GM18907 (cell line): ENCODE results near the gene ACP3.
"Not testable (repeated sequence)": the region's sequence is repeated elsewhere in the genome, so short reads cannot be mapped to it uniquely, and the experiment has no call there.

Experiments used
- ATAC-seq: cut with Tn5 transposase; IDR thresholded peaks from one replicate; pipeline ENCODE4 v1.9.1; 2021; ENCODE audit warnings: mild to moderate bottlenecking, moderate library complexity; ENCODE audit not compliant: unreplicated experiment

The ACP3 gene, protein sequence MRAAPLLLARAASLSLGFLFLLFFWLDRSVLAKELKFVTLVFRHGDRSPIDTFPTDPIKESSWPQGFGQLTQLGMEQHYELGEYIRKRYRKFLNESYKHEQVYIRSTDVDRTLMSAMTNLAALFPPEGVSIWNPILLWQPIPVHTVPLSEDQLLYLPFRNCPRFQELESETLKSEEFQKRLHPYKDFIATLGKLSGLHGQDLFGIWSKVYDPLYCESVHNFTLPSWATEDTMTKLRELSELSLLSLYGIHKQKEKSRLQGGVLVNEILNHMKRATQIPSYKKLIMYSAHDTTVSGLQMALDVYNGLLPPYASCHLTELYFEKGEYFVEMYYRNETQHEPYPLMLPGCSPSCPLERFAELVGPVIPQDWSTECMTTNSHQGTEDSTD

DNA sequence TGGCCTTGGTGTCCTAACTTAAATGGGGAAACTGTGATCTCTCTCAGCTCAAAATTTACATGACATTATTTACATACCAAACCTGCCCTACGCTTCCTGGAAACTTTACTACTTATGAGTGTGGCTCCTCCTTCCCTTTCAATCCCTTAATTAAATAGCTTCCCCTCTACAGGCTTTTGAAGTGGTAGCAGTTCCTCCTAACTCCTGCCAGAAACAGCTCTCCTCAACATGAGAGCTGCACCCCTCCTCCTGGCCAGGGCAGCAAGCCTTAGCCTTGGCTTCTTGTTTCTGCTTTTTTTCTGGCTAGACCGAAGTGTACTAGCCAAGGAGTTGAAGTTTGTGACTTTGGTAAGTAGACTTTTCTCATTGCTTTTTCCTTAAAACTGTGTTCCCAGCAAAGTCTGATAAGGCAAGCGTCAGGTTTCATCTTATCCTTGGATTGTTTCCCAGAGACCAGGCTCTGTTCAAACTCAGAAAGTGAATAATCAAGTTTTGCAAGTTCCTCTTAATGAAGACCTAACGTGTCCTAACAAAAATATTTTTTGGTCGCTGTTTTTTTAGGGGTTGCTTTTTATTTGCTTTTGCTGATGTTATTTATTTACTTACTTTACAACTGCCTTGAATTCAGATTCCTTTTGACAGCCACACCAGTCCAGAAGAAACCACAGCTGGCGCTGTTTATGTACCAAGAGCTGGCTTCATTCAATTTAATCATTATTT, at the start of gene ACP3:
ACP3 (plus strand) TSS at position 179 of the 720 bp plus-strand sequence; CDS start at position 229, 50 bp downstream.
- no peak for ATAC-seq

DNA sequence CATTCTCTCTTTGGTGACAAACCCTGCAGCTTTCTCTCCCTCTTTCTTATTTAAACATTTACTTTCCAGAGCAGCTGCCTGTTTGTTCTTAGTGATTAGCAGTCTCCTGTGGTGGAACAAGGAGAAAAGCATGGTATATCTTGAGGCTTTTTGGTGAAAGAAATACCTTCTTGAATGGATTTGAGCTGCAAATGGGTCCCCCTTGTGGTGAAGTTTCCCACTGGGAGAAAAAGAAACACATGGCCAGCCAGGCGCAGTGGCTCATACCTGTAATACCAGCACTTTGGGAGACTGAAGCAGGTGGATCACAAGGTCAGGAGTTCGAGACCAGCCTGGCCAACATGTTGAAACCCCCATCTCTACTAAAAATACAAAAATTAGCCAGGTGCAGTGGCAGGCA, 48.3 kb upstream of the ACP3 start:
- ATAC-seq: no peak

DNA sequence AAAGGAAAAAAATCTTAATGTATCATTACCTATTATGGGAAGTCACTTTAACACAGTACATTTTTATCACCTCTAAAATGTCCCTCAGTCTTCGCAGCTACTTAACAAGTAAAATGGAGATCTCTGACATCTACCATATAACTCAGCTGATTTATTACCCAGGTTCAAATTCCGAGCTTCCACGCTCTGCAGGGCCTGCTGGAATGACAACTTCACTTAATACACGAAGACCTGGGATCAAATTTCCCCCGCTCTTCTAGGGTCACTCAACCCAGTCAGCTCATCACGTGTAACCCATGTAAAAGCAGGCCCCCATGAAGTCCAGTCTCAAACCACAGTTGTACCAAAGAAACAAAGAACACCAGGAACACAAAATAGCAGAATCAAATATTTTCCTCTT, 44.2 kb upstream of the ACP3 start:
- ATAC-seq: no peak

DNA sequence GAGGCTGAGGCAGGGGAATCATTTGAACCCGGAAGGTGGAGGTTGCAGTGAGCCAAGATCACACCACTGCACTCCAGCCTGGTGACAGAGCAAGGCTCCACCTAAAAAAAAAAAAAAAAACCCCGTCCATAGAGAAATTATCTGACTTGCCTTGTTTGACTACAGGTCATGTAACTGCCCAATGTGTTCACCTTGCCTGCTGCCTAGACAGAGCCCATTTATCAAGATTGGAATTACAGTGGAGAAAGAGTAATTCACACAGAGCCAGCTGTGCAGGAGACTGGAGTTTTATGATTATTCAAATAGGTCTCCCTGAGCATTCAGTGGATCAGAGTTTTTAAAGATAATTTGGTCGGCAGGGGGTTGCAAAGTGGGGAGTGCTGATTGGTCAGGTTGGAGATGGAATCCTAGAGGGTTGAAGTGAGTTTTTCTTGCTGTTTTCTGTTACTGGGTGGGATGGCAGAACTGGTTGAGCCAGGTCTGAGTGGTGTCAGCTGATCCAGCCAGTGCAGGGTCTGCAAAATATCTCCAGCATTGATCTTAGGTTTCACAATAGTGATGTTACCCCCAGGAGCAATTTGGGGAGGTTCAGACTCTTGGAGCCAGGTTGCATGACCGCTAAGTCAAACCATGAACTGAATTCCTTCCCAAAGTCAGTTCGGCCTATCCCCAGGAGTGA, 40.8 kb upstream of the ACP3 start:
- no peak for ATAC-seq

DNA sequence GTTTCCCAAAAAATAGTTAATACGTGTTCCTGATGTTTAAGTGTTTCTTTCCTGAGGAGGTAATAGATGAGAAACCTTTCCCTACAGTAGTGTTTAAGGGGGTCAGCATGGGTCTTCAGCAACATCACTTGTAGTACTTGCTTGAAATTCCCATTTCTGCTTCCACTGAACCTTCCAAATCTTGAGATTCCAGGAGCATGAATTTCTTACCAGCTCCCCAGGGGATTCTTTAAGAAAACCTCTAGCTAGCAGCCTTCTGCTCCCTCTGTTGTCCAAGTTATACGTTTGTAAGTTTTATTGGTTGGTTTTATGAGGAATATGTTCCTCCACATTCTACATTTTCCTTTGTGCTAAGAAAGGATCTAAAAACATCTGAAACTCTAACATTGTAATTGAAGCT, 38.2 kb upstream of the ACP3 start:
- ATAC-seq: no peak

DNA sequence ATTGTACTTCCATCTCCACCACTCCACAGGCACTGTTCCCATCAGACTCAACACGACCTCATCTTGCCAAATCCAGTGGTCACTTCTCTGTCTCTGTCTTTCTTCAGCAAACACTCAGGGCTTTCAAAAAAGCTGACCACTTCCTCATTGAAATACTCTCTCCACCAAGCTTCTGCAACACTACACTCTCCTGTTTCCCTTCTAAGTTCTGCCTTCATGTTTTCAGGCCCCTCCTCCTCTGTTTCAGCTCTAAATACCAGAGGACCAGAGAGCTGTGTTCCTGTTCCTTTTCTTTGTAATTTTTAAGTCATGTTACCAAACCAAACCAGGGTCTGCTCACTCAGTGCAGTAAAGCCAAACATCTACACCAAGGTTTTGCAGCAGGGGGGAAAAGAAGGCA, 33.8 kb upstream of the ACP3 start:
- ATAC-seq: peak; percentile 91

DNA sequence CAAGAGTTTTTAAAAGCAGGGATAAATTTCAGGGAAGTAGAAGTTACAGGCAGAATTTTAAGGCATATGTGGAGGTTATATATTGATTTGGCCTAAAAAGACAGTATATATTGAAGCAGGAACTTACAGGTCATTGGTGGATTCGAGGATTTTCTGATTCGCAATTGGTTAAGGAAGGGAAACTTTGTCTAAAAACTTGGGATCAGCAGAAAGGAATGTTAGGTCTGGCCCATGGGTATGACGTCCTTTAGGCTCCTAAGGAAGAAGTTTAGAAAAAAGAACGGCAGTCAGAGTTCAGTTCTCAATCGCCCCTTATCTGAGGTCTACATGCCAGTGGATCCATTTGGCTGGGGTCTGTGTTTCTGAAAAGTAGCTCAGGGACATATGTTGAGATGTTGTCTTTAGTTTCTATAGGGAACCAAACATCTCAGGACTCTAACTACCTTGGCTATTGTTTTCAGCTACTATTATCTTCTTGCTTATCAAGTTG, 33.2 kb upstream of the ACP3 start:
- ATAC-seq: no peak

DNA sequence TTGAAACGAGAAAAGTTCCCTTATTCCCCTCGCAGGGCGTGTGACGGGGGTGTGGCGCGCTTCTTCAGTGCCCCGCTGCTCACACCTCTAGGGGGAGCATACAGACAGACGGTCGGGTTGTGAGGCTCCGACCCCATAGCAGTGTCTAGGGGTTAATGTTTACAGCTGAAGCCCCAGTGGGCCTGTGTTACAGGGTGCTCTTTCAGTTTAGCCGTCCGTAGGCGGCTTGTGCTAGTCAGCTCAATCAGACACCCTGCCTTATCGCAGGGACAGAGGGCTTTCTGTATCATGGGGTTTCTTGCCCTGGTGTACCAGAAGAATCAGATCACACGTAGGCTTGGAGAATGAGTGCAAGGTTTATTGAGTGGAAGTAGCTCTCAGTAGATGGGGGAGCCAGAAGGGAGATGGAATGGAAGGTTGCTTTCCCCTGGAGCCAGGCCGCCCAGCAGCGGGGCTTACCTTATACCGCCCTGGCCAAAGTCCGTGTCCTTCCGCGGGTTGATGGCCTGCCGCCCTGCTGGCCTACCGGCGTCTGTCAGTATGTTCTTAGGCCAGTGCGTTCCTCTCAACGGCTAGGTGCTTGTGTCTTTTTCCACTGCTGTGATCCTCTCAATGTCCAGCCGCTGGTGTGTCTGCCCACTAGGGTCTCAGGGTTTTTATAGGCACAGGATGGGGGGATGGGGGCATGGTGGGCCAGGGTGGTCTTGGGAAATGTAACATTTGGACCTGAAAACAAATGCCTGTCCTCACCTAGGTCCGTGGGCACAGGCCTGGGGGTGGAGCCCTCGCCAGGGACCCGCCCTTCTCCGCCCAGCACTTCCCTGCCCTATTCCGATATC, 32.2 kb upstream of the ACP3 start:
- no peak for ATAC-seq

DNA sequence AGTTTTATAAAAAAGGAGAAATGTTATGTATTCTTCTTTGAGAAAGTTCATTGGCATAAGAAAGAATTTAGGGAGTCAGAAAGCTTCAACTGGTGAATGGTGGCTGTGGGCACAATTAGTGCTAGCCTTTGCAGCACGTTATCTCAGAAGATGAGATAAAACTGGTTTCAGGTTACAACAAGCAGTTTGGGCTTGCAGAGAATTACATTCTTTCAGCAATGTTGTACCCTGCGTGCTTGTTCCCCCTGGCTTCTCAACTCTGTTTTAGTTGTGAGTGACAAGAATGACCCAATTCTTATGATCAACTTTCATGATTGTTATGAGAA, 31.6 kb upstream of the ACP3 start:
- no peak for ATAC-seq

DNA sequence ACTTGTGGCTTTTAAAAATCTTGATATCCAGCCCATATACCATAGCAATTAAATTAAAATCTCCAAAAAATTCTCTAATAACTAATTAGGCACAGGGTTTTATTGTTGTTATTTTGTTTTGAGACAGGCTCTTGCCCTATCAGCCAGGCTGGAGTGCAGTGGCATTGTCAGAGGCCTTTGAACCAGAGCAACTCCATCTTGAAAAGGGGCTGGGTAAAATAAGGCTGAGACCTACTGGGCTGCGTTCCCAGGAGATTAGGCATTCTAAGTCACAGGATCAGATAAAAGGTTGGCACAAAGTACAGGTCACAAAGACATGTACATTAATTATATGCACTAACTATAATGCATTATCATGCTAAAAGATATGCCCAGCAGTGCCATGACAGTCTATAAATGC, 31.2 kb upstream of the ACP3 start:
- ATAC-seq: no peak

DNA sequence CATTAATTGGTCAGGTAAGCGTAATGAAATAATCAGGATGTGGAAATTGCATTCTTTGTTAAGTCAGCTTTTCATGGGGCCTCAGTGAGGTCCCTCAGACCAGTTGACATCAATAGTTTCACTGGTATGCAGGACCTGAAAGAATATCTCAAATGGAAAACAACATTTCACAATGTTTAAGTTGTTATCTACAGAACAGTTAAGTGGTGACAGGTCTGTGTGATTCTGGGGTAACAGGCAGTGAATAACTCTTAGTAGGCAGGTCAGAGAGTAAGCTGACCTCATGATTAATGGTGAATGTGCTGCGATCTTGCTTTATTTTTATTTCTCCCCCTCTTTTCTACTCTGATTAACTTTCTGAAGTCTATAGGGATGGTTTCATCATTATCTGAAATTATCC, 28.9 kb upstream of the ACP3 start:
- no peak for ATAC-seq

DNA sequence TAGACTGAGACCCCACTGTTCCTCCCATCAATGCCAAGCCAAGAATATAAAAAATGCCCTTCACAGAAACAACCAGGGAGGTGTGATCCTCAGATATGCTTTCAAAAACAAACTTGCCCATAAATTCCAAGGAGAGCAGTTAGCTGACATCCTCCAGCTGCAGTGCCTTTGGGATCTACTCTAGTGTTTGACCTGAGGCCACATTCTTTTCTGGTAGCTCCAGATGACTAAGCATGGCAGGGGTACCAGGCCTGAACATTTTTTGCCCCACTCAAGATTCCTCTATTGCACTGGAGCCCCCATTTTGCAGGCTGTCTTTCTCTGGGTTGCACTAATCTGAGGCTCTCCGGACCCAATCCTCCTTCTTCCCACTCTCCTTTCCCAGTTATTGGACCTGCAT, 27.9 kb upstream of the ACP3 start:
- no peak for ATAC-seq

DNA sequence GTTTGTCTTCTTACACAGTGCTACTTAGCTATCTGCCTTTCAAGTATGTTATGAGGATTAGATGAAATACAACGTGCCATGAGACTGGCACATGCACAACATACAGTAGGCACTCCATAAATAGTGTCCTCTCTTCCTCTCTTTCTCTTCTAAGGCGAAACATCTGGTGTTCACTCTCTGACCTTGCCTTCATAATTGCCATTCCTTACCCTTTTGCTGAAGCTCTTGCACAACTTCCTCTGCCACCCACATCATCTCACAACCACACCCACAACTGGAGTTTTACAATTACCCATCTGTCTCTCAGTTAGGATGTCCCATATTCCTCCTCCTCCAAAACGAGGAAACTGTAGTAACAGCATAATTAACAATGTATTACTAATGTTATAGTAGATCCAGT, 26.4 kb upstream of the ACP3 start:
- ATAC-seq: no peak

DNA sequence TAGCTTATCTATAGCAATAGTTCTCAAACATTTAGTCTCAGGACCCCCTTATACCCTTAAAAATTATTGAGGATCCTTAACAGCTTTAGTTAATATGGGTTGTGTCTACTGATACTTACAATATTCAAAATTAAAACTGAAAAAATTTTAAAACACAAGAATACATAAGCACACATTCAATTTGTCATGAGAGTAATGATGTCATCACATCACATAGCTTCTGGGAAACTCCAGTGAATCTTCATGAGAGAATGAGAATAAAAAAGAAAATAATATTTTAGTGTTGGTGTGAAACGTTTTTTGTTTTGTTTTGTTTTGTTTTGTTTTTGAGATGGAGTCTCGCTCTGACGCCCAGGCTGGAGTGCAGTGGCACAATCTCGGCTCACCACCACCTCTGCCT, 25.2 kb upstream of the ACP3 start:
- ATAC-seq: no peak

DNA sequence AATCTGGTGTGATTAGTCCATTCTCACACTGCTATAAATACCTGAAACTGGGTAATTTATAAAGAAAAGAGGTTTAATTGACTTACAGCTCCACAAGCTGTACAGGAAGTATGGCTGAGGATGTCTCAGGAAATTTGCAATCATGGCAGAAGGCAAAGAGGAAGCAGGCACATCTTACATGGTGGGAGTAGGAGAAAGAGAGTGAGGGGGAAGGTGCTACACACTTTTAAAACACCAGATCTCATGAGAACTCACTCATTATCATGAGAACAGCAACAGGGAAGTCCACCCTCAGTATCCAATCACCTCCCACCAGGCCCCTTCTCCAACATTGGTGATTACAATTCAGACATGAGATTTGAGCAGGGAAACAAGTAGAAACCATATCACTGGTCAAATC, 24.0 kb upstream of the ACP3 start:
- no peak for ATAC-seq

DNA sequence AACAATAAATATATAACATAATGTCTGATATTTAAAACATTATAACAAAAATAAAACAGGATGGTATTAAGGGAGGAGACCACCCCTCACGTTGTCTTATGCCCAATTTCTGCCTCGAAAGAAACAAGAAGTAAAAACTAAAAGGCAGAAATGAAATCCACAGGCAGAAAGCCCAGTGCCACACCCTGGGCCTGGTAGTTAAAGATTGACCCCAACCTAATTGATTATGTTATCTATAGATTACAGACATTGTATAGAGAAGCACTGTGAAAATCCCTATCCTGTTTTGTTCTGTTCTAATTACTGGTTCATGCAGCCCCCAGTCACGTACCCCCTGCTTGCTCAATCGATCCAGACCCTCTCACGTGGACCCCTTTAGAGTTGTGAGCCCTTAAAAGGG, 22.3 kb upstream of the ACP3 start:
- no peak for ATAC-seq

DNA sequence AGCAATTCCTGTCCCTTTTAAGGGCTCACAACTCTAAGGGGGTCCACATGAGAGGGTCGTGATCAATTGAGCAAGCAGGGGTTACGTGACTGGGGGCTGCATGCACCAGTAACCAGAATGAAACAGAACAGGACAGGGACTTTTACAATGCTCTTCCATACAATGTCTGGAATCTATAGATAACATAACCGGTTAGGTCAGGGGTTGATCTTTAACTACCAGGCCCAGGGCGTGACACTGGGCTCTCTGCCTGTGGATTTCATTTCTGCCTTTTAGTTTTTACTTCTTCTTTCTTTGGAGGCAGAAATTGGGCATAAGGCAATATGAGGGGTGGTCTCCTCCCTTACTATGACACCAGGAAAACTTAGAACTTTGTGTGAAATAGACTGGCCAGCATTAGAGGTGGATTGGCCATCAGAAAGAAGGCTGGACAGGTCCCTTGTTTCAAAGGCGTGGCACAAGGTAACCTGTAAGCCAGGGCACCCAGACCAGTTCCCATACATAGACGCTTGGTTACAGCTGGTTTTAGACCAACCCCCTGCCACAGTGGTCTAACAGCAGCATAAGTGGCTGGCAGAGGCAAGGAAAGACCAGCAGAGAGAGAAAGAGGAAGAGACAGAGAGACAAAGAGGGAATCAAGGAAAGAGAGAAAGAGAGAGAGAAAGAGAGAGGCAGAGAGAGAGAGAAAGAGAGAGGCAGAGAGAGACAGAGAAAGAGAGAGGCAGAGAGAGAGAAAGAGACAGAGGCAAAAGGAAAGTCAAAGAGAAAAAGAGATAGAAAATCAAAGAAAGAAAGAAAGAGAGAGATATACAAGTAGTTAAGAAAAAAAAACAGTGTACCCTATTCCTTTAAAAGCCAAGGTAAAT, 13.6 kb upstream of the ACP3 start:
- not testable (repeated sequence) for ATAC-seq

DNA sequence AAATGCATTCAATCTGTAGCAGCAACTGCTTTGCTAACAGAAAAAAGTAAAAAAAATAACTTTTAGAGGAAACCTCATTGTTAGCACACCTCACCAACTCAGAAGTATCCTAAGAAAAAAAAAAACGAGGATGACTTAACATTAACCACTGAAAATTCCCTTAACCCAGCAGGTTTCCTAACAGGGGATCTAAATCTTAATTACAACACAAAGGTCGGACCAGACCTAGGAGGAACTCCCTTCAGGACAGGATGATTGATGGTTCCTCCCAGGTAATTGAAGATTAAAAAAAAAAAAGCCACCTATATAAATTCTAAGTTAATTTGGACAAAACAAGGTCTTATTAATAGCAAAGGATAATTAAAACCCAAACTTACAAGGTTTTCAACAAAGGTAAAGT, 12.9 kb upstream of the ACP3 start:
- ATAC-seq: not testable (repeated sequence)

DNA sequence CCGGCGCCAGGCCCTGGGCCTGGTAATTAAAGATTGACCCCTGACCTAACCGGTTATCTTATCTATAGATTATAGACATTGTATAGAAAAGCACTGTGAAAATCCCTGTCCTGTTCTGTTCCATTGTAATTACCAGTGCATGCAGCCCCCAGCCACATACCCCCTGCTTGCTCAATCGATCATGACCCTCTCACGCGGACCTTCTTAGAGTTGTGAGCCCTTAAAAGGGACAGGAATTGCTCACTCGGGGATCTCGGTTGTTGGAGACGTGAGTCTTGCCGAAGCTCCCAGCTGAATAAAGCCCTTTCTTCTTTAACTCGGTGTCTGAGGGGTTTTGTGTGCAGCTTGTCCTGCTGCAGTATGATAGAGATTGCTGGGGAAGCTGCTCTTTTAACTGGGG, 7.2 kb upstream of the ACP3 start:
- not testable (repeated sequence) for ATAC-seq

DNA sequence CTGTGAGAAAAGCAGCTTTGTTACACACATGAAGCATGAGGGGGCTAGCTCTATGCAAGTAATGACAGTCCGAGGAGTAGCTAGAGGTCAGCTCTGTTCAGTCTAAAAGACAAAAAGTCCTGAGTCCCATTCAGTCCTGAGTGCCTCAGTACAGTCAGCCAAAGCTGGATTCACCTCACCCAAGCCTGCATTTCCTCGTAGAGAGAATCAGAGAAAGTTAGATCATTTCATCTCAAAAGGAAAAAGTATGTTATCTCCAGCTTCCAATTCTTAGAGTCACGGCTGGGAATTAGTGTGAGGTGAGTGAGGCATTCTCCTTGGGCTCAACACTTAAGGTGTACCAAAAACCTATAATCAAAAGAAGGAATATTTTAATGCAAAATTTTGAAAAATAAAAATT, 5.9 kb upstream of the ACP3 start:
- ATAC-seq: no peak
